HEK293 (cell line): ENCODE results near the gene CD93.

ENCODE experiments used
- ATF2 ChIP-seq: fragments of 450-650 bp; formaldehyde crosslinking; IDR thresholded peaks from 2 replicates; pipeline ENCODE4 v1.5.1; 2016; ENCODE audit warnings: missing biosample characterization, missing genetic modification characterization, low read depth
- CTCF ChIP-seq: fragments of 450-650 bp; formaldehyde crosslinking; IDR thresholded peaks from 2 replicates; pipeline ENCODE4 v1.5.1; 2016; ENCODE audit warnings: missing biosample characterization, missing genetic modification characterization
- SETDB1 ChIP-seq: IDR thresholded peaks from one replicate; pipeline ENCODE4 v1.6.1; 2017; ENCODE audit warnings: mild to moderate bottlenecking, low read length, moderate library complexity, mixed read lengths; ENCODE audit not compliant: insufficient read length
- TSHZ1 ChIP-seq: fragments of 450-650 bp; formaldehyde crosslinking; IDR thresholded peaks from 2 replicates; pipeline ENCODE4 v1.5.1; 2016; ENCODE audit warnings: missing biosample characterization, missing genetic modification characterization, borderline replicate concordance
- ZNF433 ChIP-seq: fragments of 450-650 bp; formaldehyde crosslinking; IDR thresholded peaks from 2 replicates; pipeline ENCODE4 v1.5.1; 2016; ENCODE audit warnings: missing biosample characterization, missing genetic modification characterization, low read depth
- ZNF776 ChIP-seq: fragments of 450-650 bp; formaldehyde crosslinking; IDR thresholded peaks from 2 replicates; pipeline ENCODE4 v1.5.0; 2017; ENCODE audit warnings: missing biosample characterization, missing genetic modification characterization, borderline replicate concordance

GRCh38 chr20:23061734-23062561 lies 24.2 kb downstream of the CD93 start:
- TF ChIP-seq ATF2 (no peak), ZNF433 (no peak), ZNF776 (tag by site-specific recombination) (no peak), SETDB1 (no peak), TSHZ1 (tag by site-specific recombination) (no peak), CTCF (tag by site-specific recombination) (no peak)
